Liver (tissue), 9 donors: ENCODE results near the gene ATG2A. TPM values are rescaled to one million over a fixed set of nuclear protein-coding genes. Genes with fewer than 3 reads are reported as not detected.

Source experiments
- DNase-seq: peaks from one replicate; pipeline ENCODE4 v3.0.0-alpha.2; 2017; ENCODE audit warnings: low spot score
- H3K27ac ChIP-seq, 2 donors: one replicate each; pipeline ENCODE4 v1.7.0; 2013; ENCODE audit warnings: inconsistent platforms in 2 of 2, low read length in 2 of 2, control low read depth in 1 of 2, low read depth in 1 of 2, mild to moderate bottlenecking in 1 of 2
- H3K27me3 ChIP-seq, 4 donors: one replicate each; pipeline versions ENCODE4 v1.6.1 to v1.7.0; 2013; ENCODE audit warnings: low read length in 3 of 4, inconsistent platforms in 1 of 4, mild to moderate bottlenecking in 1 of 4, moderate library complexity in 1 of 4; ENCODE audit not compliant: control insufficient read depth in 4 of 4, insufficient read depth in 4 of 4
- H3K36me3 ChIP-seq, 4 donors: one replicate each; pipeline versions ENCODE4 v1.6.1 to v1.7.0; 2013; ENCODE audit warnings: low read length in 3 of 4, mild to moderate bottlenecking in 3 of 4, low read depth in 1 of 4, moderate library complexity in 1 of 4; ENCODE audit not compliant: control insufficient read depth in 4 of 4, insufficient read depth in 3 of 4
- H3K4me1 ChIP-seq, 4 donors: one replicate each; pipeline versions ENCODE4 v1.6.1 to v1.7.0; 2013; ENCODE audit warnings: low read length in 3 of 4, mild to moderate bottlenecking in 3 of 4, moderate library complexity in 1 of 4; ENCODE audit not compliant: control insufficient read depth in 4 of 4, insufficient read depth in 4 of 4
- H3K4me3 ChIP-seq, 3 donors: one replicate each; pipeline versions ENCODE4 v1.6.1 to v1.7.0; 2013; ENCODE audit warnings: low read length in 3 of 3, control low read depth in 1 of 3, low read depth in 1 of 3, mild to moderate bottlenecking in 1 of 3
- H3K9ac ChIP-seq, 2 donors: one replicate each; pipeline ENCODE4 v1.7.0; 2013; ENCODE audit warnings: low read length in 2 of 2, mild to moderate bottlenecking in 2 of 2, moderate library complexity in 2 of 2, control low read depth in 1 of 2, low read depth in 1 of 2
- H3K9me3 ChIP-seq, 4 donors: one replicate each; pipeline versions ENCODE4 v1.6.1 to v1.7.0; 2013; ENCODE audit warnings: low read length in 3 of 4; ENCODE audit not compliant: control insufficient read depth in 4 of 4
- CTCF ChIP-seq: fragments of 150-350 bp; IDR thresholded peaks from 2 replicates; pipeline ENCODE4 v1.5.1; 2017; ENCODE audit warnings: improper control_type of control experiment, low read depth, low read length; ENCODE audit not compliant: missing input control
- EGR1 ChIP-seq, 2 donors: IDR thresholded peaks; 2 replicates each; pipeline ENCODE4 v1.6.1; 2016 to 2018; ENCODE audit warnings: antibody characterized with exemption in 2 of 2, low read depth in 2 of 2
- FOXA1 ChIP-seq: IDR thresholded peaks from 2 replicates; pipeline ENCODE4 v1.6.1; 2016; ENCODE audit warnings: antibody characterized with exemption
- FOXA2 ChIP-seq: IDR thresholded peaks from 2 replicates; pipeline ENCODE4 v1.6.1; 2016; ENCODE audit warnings: antibody characterized with exemption
- GABPA ChIP-seq, 2 donors: IDR thresholded peaks in 1 of 2; conservative IDR thresholded peaks in 1 of 2; 2 replicates each; pipeline ENCODE4 v1.6.1; 2016; ENCODE audit warnings: antibody characterized with exemption in 2 of 2, mild to moderate bottlenecking in 1 of 2, moderate library complexity in 1 of 2
- HNF4A ChIP-seq, 2 donors: conservative IDR thresholded peaks; 2 replicates each; pipeline ENCODE4 v1.6.1; 2016; ENCODE audit warnings: antibody characterized with exemption in 2 of 2, mild to moderate bottlenecking in 2 of 2
- HNF4G ChIP-seq: IDR thresholded peaks from 2 replicates; pipeline ENCODE4 v1.6.1; 2016; ENCODE audit warnings: antibody characterized with exemption
- NR2F2 ChIP-seq: IDR thresholded peaks from 2 replicates; pipeline ENCODE4 v1.6.1; 2016; ENCODE audit warnings: antibody characterized with exemption
- RAD21 ChIP-seq, 2 donors: IDR thresholded peaks; 2 replicates each; pipeline ENCODE4 v1.6.1; 2016; ENCODE audit warnings: antibody characterized with exemption in 2 of 2, mild to moderate bottlenecking in 2 of 2
- RXRA ChIP-seq, 2 donors: IDR thresholded peaks; 2 replicates each; pipeline ENCODE4 v1.6.1; 2017 to 2018; ENCODE audit warnings: antibody characterized with exemption in 2 of 2, mild to moderate bottlenecking in 1 of 2
- SP1 ChIP-seq: IDR thresholded peaks from 2 replicates; pipeline ENCODE4 v1.6.1; 2018; ENCODE audit warnings: antibody characterized with exemption, mild to moderate bottlenecking
- TAF1 ChIP-seq: conservative IDR thresholded peaks from 2 replicates; pipeline ENCODE4 v1.6.1; 2016; ENCODE audit warnings: antibody characterized with exemption, mild to moderate bottlenecking
- YY1 ChIP-seq: IDR thresholded peaks from 2 replicates; pipeline ENCODE4 v1.6.1; 2016; ENCODE audit warnings: antibody characterized with exemption, mild to moderate bottlenecking
- WGBS: extraction: QIAGEN DNeasy Blood & Tissue Kit; methylation state at CpG from one replicate; pipeline ENCODE4 v1.1.7; 2013; 5-methylcytosine and 5-hydroxymethylcytosine counted together
- polyA plus RNA-seq, 2 donors: library from polyadenylated mRNA; stranded (reverse) in 1 of 2; unstranded in 1 of 2; fragments of 200-250 nt in 1 of 2; fragments of >200 nt in 1 of 2; fragmentation: Nextera tagmentation in 1 of 2; extraction: Ambion mirVana in 1 of 2; gene quantifications; one replicate each; pipeline versions ENCODE4 v1.2.1 to v1.2.3, GENCODE V29; 2013 to 2015
- total RNA-seq, 2 donors: library from RNA; depleted of rRNA; stranded (reverse); fragments of >200 nt; gene quantifications; one replicate each; pipeline ENCODE4 v1.2.3, GENCODE V29; 2014
- TF ChIP-seq, protein P1 (sequence below): IDR thresholded peaks from 2 replicates; pipeline ENCODE4 v1.6.1; 2016; ENCODE audit warnings: antibody characterized with exemption
- TF ChIP-seq, protein P2 (sequence below): IDR thresholded peaks from 2 replicates; pipeline ENCODE4 v1.6.1; 2016; ENCODE audit warnings: antibody characterized with exemption
- TF ChIP-seq, protein P3 (sequence below): IDR thresholded peaks from 2 replicates; pipeline ENCODE4 v1.6.1; 2016; ENCODE audit warnings: antibody characterized with exemption
- TF ChIP-seq, protein P4 (sequence below): IDR thresholded peaks from 2 replicates; pipeline ENCODE4 v1.6.1; 2016; ENCODE audit warnings: antibody characterized with exemption, mild to moderate bottlenecking
- donor health status: healthy.
- donor health status: healthy.
- donor health status: healthy.
- donor health status: healthy.
- donor health status: healthy.

The ATG2A gene
- total and polyA plus RNA-seq, 4 donors: 15.6 to 34.1 (median 23.0) TPM

- Histone ChIP-seq H3K27ac (no peak overlapping the region), H3K4me1 (no peaks in the 10 kb centered on the region), H3K4me3 (no peak overlapping the region), H3K9ac (no peak overlapping the region), H3K27me3 (no peaks in the 10 kb centered on the region), H3K36me3 (peaks cover 49 to 83% (median 60%) of the 10 kb centered on the region in 4 donors), H3K9me3 (no peaks in the 10 kb centered on the region)
- TF ChIP-seq RAD21 (IDR thresholded peaks at IDR 0.05) (no peak), TAF1 (no peak), EGR1 (IDR thresholded peaks at IDR 0.05; ENCODE audit: low read depth in 2 of 2) (no peak), GABPA (IDR thresholded peaks at IDR 0.05 in 1 of 2, conservative IDR thresholded peaks at IDR 0.05 in 1 of 2) (no peak), SP1 (no peak), CTCF (no peak)
- TF ChIP-seq, protein P1, sequence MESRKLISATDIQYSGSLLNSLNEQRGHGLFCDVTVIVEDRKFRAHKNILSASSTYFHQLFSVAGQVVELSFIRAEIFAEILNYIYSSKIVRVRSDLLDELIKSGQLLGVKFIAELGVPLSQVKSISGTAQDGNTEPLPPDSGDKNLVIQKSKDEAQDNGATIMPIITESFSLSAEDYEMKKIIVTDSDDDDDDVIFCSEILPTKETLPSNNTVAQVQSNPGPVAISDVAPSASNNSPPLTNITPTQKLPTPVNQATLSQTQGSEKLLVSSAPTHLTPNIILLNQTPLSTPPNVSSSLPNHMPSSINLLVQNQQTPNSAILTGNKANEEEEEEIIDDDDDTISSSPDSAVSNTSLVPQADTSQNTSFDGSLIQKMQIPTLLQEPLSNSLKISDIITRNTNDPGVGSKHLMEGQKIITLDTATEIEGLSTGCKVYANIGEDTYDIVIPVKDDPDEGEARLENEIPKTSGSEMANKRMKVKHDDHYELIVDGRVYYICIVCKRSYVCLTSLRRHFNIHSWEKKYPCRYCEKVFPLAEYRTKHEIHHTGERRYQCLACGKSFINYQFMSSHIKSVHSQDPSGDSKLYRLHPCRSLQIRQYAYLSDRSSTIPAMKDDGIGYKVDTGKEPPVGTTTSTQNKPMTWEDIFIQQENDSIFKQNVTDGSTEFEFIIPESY: no peak
- TF ChIP-seq, protein P2, sequence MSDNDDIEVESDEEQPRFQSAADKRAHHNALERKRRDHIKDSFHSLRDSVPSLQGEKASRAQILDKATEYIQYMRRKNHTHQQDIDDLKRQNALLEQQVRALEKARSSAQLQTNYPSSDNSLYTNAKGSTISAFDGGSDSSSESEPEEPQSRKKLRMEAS: no peak
- TF ChIP-seq, protein P3, sequence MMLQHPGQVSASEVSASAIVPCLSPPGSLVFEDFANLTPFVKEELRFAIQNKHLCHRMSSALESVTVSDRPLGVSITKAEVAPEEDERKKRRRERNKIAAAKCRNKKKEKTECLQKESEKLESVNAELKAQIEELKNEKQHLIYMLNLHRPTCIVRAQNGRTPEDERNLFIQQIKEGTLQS: no peak
- 92% methylated on average over 25 of the region's 25 CpGs for WGBS
- no peak for DNase-seq
Measured at GRCh38 chr11:64905516-64906313, 11.3 kb downstream of the ATG2A start.

GRCh38 chr11:64903291-64903833, 13.6 kb downstream of the ATG2A start:
- Histone ChIP-seq H3K27ac (no peak overlapping the region), H3K4me1 (no peaks in the 10 kb centered on the region), H3K9me3 (no peaks in the 10 kb centered on the region), H3K27me3 (no peaks in the 10 kb centered on the region), H3K9ac (no peak overlapping the region), H3K36me3 (peaks cover 36 to 81% (median 61%) of the 10 kb centered on the region in 4 donors), H3K4me3 (no peak overlapping the region)
- 95% methylated on average over 23 of the region's 23 CpGs for WGBS
- no peak for DNase-seq
- TF ChIP-seq, protein P2: no peak
- TF ChIP-seq HNF4G (no peak), SP1 (no peak), GABPA (IDR thresholded peaks at IDR 0.05 in 1 of 2, conservative IDR thresholded peaks at IDR 0.05 in 1 of 2) (no peak), TAF1 (no peak), HNF4A (conservative IDR thresholded peaks at IDR 0.05) (no peak), NR2F2 (no peak), YY1 (no peak), EGR1 (IDR thresholded peaks at IDR 0.05; ENCODE audit: low read depth in 2 of 2) (no peak), FOXA1 (no peak), CTCF (no peak), FOXA2 (no peak), RAD21 (IDR thresholded peaks at IDR 0.05) (no peak), RXRA (IDR thresholded peaks at IDR 0.05) (no peak)
- TF ChIP-seq, protein P1: no peak
- TF ChIP-seq, protein P4, sequence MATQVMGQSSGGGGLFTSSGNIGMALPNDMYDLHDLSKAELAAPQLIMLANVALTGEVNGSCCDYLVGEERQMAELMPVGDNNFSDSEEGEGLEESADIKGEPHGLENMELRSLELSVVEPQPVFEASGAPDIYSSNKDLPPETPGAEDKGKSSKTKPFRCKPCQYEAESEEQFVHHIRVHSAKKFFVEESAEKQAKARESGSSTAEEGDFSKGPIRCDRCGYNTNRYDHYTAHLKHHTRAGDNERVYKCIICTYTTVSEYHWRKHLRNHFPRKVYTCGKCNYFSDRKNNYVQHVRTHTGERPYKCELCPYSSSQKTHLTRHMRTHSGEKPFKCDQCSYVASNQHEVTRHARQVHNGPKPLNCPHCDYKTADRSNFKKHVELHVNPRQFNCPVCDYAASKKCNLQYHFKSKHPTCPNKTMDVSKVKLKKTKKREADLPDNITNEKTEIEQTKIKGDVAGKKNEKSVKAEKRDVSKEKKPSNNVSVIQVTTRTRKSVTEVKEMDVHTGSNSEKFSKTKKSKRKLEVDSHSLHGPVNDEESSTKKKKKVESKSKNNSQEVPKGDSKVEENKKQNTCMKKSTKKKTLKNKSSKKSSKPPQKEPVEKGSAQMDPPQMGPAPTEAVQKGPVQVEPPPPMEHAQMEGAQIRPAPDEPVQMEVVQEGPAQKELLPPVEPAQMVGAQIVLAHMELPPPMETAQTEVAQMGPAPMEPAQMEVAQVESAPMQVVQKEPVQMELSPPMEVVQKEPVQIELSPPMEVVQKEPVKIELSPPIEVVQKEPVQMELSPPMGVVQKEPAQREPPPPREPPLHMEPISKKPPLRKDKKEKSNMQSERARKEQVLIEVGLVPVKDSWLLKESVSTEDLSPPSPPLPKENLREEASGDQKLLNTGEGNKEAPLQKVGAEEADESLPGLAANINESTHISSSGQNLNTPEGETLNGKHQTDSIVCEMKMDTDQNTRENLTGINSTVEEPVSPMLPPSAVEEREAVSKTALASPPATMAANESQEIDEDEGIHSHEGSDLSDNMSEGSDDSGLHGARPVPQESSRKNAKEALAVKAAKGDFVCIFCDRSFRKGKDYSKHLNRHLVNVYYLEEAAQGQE: no peak
